Upper lobe of right lung (tissue), 1 donor: Measurements from ENCODE around the gene PARL. TPM values are rescaled to one million over a fixed set of nuclear protein-coding genes. Genes with fewer than 3 reads are reported as not detected.

Experiments used
- ATAC-seq: fragments of 200-7000 bp; cut with Tn5 transposase; one replicate; pipeline ENCODE4 v1.9.1; 2020; ENCODE audit warnings: mild to moderate bottlenecking, moderate library complexity
- DNase-seq: peaks from one replicate; pipeline ENCODE4 v3.0.0-alpha.2; 2020
- H3K27ac ChIP-seq: fragments of 200-600 bp; one replicate; pipeline ENCODE4 v1.8.0; 2022
- H3K27me3 ChIP-seq: fragments of 200-600 bp; one replicate; pipeline ENCODE4 v1.8.0; 2022; ENCODE audit warnings: mild to moderate bottlenecking
- H3K36me3 ChIP-seq: fragments of 200-600 bp; one replicate; pipeline ENCODE4 v1.8.0; 2022
- H3K4me1 ChIP-seq: fragments of 200-600 bp; one replicate; pipeline ENCODE4 v1.8.0; 2022
- H3K4me3 ChIP-seq: fragments of 200-600 bp; one replicate; pipeline ENCODE4 v1.8.0; 2022; ENCODE audit warnings: mild to moderate bottlenecking
- H3K9me3 ChIP-seq: fragments of 200-600 bp; one replicate; pipeline ENCODE4 v1.8.0; 2022
- CTCF ChIP-seq: fragments of 200-600 bp; IDR thresholded peaks from one replicate; pipeline ENCODE4 v1.8.0; 2022; ENCODE audit warnings: antibody characterized with exemption
- intact Hi-C: fragments of 100-400 bp; cut with DNase I; formaldehyde crosslinking; loops from one replicate; pipeline ENCODE4 v1.11.0; 2022
- total RNA-seq: library from RNA; stranded (reverse); fragmentation: NEBNext Ultra II Directional; extraction: Animal tissue kit (Norgen Biotek cat#: 25700); gene quantifications from one replicate; pipeline ENCODE4 v1.2.1, GENCODE V29; 2021
- donor health status: DM: no; HTN: yes; CAD: no; lungs with severe emphysema.

PARL gene
- total RNA-seq, 1 donor from 2014 or later, result 44.8 TPM

- Histone ChIP-seq H3K27ac (no peak overlapping the region), H3K4me3 (no peak overlapping the region), H3K9me3 (no peaks in the 10 kb centered on the region), H3K36me3 (no peaks in the 10 kb centered on the region), H3K27me3 (no peaks in the 10 kb centered on the region), H3K4me1 (no peaks in the 10 kb centered on the region)
- DNase-seq (no peak), ATAC-seq (no peak)
- TF ChIP-seq CTCF, result no peak
- intact Hi-C loops, result no loop called here
Measured at GRCh38 chr3:183911087-183911486, 26.4 kb upstream of the PARL start.

DNA sequence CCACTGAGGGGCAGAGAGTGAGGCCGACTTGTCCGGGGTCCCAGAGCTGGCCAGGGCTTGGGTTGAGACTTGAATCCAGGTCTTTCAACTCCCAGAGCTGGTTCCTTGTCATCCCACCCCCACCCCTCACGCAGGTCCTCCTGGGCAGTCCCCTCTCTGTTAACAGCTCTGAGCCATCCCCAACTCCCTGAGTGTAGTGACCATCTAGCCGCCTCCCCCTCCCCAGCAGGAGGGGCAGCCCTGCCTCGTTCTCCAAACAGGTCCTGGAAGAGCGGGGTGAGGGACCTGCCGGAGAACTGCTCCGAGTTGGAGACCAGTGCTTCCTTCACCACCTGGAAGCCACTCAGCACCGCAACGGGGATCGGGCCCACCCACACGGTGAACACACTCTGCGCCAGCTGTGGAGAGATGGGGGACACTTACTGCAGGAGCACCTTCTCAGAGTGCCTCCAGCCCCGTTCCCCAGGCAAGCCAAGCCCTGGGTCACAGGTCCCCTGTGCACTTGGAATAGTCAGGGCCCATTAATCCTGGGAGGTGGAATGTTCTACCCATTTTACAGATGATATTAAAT, 24.4 kb upstream of the PARL start:
- H3K36me3 ChIP-seq, result no peaks in the 10 kb centered on the region
- no peak overlapping the region for H3K27ac ChIP-seq
- ATAC-seq (no peak), DNase-seq (no peak)
- intact Hi-C loops, result no loop called here
- no peak for TF ChIP-seq CTCF
- no peaks in the 10 kb centered on the region for H3K27me3 ChIP-seq
- no peaks in the 10 kb centered on the region for H3K4me1 ChIP-seq
- H3K9me3 ChIP-seq, result no peaks in the 10 kb centered on the region
- no peak overlapping the region for H3K4me3 ChIP-seq

DNA sequence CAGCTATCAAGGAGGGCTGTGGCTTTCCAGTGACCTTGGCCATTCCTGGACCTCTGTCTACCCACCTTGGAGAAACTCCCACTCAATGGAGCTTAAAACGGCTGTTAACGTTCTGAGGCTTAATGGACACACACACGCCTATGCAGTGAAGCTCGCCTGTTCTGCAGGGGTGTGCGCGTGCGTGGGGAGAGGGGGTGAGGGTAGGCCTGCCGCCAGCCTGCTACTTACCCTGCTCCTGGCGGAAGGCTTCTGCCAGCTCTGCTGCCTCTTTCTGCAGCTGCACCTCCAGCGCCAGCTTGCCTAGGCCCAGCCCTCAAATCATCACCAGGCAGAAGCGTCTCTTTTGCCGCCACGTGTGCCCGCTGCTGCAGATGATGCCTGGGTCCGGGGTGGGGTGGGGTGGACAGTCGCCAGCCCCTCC, 23.2 kb upstream of the PARL start:
- Histone ChIP-seq H3K27ac (no peak overlapping the region), H3K4me3 (no peak overlapping the region), H3K4me1 (no peaks in the 10 kb centered on the region), H3K36me3 (no peaks in the 10 kb centered on the region), H3K9me3 (no peaks in the 10 kb centered on the region), H3K27me3 (no peaks in the 10 kb centered on the region)
- TF ChIP-seq CTCF, result no peak
- DNase-seq, result no peak
- intact Hi-C loops, result no loop called here
- ATAC-seq, result no peak

DNA sequence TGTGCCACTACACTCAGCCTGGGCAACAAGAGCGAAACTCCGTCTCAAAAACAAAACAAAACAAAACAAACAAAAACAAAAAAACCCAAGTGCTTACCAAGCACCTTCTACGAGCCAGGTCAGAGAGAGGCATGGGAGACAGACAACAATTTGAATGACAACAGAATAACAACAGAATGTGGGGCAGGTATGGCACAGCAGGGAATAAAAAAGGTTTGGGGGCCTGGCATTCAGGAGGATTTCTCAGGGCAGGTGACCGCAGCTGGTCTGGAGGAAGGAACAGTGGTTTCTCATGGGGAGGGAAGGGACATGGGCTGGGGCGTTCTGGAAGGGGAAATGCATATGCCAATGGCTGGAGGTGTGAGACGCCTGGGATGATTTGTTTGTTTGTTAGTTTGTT, 22.5 kb upstream of the PARL start:
- intact Hi-C loops, result no loop called here
- TF ChIP-seq CTCF, result no peak
- no peak for ATAC-seq

GRCh38 chr3:183906234-183906921, 21.7 kb upstream of the PARL start:
- intact Hi-C loops, result no loop called here
- TF ChIP-seq CTCF, result no peak
- no peaks in the 10 kb centered on the region for H3K36me3 ChIP-seq
- no peaks in the 10 kb centered on the region for H3K4me1 ChIP-seq
- no peak overlapping the region for H3K4me3 ChIP-seq
- ATAC-seq (no peak), DNase-seq (no peak)
- H3K27me3 ChIP-seq, result no peaks in the 10 kb centered on the region
- H3K9me3 ChIP-seq, result no peaks in the 10 kb centered on the region
- H3K27ac ChIP-seq, result no peak overlapping the region

More for the DNA sequence above, 22.5 kb upstream of the PARL start:
- DNase-seq, result peak; percentile 18
- no peaks in the 10 kb centered on the region for H3K36me3 ChIP-seq
- no peak overlapping the region for H3K27ac ChIP-seq
- no peak overlapping the region for H3K4me3 ChIP-seq
- no peaks in the 10 kb centered on the region for H3K4me1 ChIP-seq
- no peaks in the 10 kb centered on the region for H3K9me3 ChIP-seq
- no peaks in the 10 kb centered on the region for H3K27me3 ChIP-seq
